A549 (cell line): ENCODE measurements around the gene NUDC. TPM values are rescaled to one million over a fixed set of nuclear protein-coding genes. Genes with fewer than 3 reads are reported as not detected.

ENCODE experiments used
- ATAC-seq, 2 experiments: fragments of 200-7000 bp in 1 of 2; fragments of >200 bp in 1 of 2; cut with Nextera tagmentation in 1 of 2; cut with Tn5 transposase in 1 of 2; 3 replicates each; pipeline versions ENCODE4 v1.8.0 to v1.9.1; 2018 to 2020; ENCODE audit warnings: mild to moderate bottlenecking in 1 of 2, moderate library complexity in 1 of 2
- CTCF ChIA-PET: fragments of 300-600 bp; sonication (Branson Sonifier 250); formaldehyde crosslinking; extraction: SDS; loops from one replicate; lab custom pipeline; 2021; ENCODE audit warnings: antibody characterized with exemption, inconsistent platforms; lab: Yijun Ruan, JAX
- POLR2A ChIA-PET: fragments of 350-600 bp; formaldehyde crosslinking; extraction: SDS; loops from one replicate; lab custom pipeline; 2021; ENCODE audit warnings: antibody characterized with exemption, inconsistent platforms; lab: Yijun Ruan, JAX
- DNase-seq, 2 experiments: peaks; one replicate each; pipeline versions ENCODE4 v3.0.0 to v3.0.0-alpha.2; 2011 to 2016; ENCODE audit warnings: low read depth in 1 of 2, low spot score in 1 of 2
- FAIRE-seq: peaks from 2 replicates; lab custom pipeline; 2011; peaks lifted over from hg19 to GRCh38; lab: Jason Lieb, UNC
- H3K27ac ChIP-seq, 2 experiments: fragments of >200 bp; sonication (Bioruptor Twin); formaldehyde crosslinking; 3 replicates each; pipeline ENCODE4 v1.5.1; 2016 to 2017
- H3K4me1 ChIP-seq: fragments of >200 bp; sonication (Bioruptor Twin); formaldehyde crosslinking; 3 replicates; pipeline ENCODE4 v1.6.1; 2016
- H3K4me2 ChIP-seq: fragments of >200 bp; sonication (Bioruptor Twin); formaldehyde crosslinking; 3 replicates; pipeline ENCODE4 v1.6.1; 2016
- H3K4me3 ChIP-seq: fragments of >200 bp; sonication (Bioruptor Twin); formaldehyde crosslinking; 3 replicates; pipeline ENCODE4 v1.5.1; 2016
- H3K9me3 ChIP-seq: fragments of >200 bp; sonication (Bioruptor Twin); formaldehyde crosslinking; 3 replicates; pipeline ENCODE4 v1.6.1; 2016
- CBX2 ChIP-seq: fragments of 200-600 bp; sonication (generic); IDR thresholded peaks from 2 replicates; pipeline ENCODE4 v1.6.1; 2016; ENCODE audit warnings: low read depth, mild to moderate bottlenecking, borderline replicate concordance
- CHD2 ChIP-seq: fragments of 150-350 bp; IDR thresholded peaks from 2 replicates; pipeline ENCODE4 v1.6.1; 2014; ENCODE audit warnings: low read length; ENCODE audit not compliant: partially characterized antibody
- EHMT2 ChIP-seq: fragments of 200-600 bp; sonication (generic); IDR thresholded peaks from 2 replicates; pipeline ENCODE4 v1.6.1; 2016; ENCODE audit warnings: antibody characterized with exemption, low read depth, mild to moderate bottlenecking, moderate library complexity
- ESRRA ChIP-seq: fragments of 150-350 bp; IDR thresholded peaks from 2 replicates; pipeline ENCODE4 v1.6.1; 2014; ENCODE audit warnings: mild to moderate bottlenecking, low read length, borderline replicate concordance
- GATA3 ChIP-seq: IDR thresholded peaks from 2 replicates; pipeline ENCODE4 v1.6.1; 2012; ENCODE audit warnings: borderline replicate concordance
- HES2 ChIP-seq: fragments of >200 bp; sonication (Bioruptor Twin); formaldehyde crosslinking; IDR thresholded peaks from 2 replicates; pipeline ENCODE4 v1.6.1; 2016
- HEYL ChIP-seq: fragments of 250-450 bp; sonication (Bioruptor Pico); IDR thresholded peaks from 2 replicates; pipeline ENCODE4 v1.8.0; 2021; ENCODE audit warnings: mild to moderate bottlenecking, moderate library complexity
- HMGXB4 ChIP-seq: fragments of 250-450 bp; sonication (Bioruptor Pico); IDR thresholded peaks from 2 replicates; pipeline ENCODE4 v1.5.0; 2021; ENCODE audit warnings: mild to moderate bottlenecking, moderate library complexity, borderline replicate concordance
- HOXB13 ChIP-seq: fragments of 250-450 bp; sonication (Bioruptor Pico); IDR thresholded peaks from 2 replicates; pipeline ENCODE4 v1.5.0; 2020; ENCODE audit warnings: low read depth, mild to moderate bottlenecking, moderate library complexity
- KDM5A ChIP-seq: fragments of 200-600 bp; sonication (generic); IDR thresholded peaks from 2 replicates; pipeline ENCODE4 v1.6.1; 2016; ENCODE audit warnings: antibody characterized with exemption, mild to moderate bottlenecking
- MYC ChIP-seq: IDR thresholded peaks from 2 replicates; pipeline ENCODE4 v1.6.1; 2012; ENCODE audit warnings: mild to moderate bottlenecking, inconsistent platforms, low read length, improper control_type of control experiment, borderline replicate concordance
- NFE2L2 ChIP-seq: fragments of 150-350 bp; conservative IDR thresholded peaks from 2 replicates; pipeline ENCODE4 v1.6.1; 2014; ENCODE audit warnings: low read length
- NR3C1 ChIP-seq: fragments of >200 bp; sonication (Bioruptor Twin); formaldehyde crosslinking; IDR thresholded peaks from 3 replicates; pipeline ENCODE4 v1.6.1; 2017
- PBX3 ChIP-seq: IDR thresholded peaks from 2 replicates; pipeline ENCODE4 v1.6.1; 2012
- RARB ChIP-seq: fragments of 250-450 bp; sonication (Bioruptor Pico); IDR thresholded peaks from 2 replicates; pipeline ENCODE4 v1.8.0; 2021; ENCODE audit warnings: mild to moderate bottlenecking, moderate library complexity
- RNF2 ChIP-seq: fragments of 200-600 bp; sonication (generic); IDR thresholded peaks from 2 replicates; pipeline ENCODE4 v1.6.1; 2016; ENCODE audit warnings: low read depth, mild to moderate bottlenecking, antibody characterized with exemption, moderate library complexity, borderline replicate concordance
- USF2 ChIP-seq: fragments of 450-650 bp; IDR thresholded peaks from 2 replicates; pipeline ENCODE4 v1.6.1; 2014; ENCODE audit warnings: antibody characterized with exemption
- WGBS: methylation state at CpG from one replicate; pipeline ENCODE4 v1.1.6; 2017; ENCODE audit errors: missing lambda C conversion rate; 5-methylcytosine and 5-hydroxymethylcytosine counted together
- polyA plus RNA-seq, 4 experiments: library from polyadenylated mRNA; depleted of rRNA in 3 of 4; stranded (reverse); fragments of >200 nt; fragmentation: RNase III in 1 of 4; extraction: RNeasy Plus Mini Kit Qiagen cat#74134 plus additional on column Dnase treatment in 1 of 4; gene quantifications; 2 replicates in 3 of 4; 3 replicates in 1 of 4; pipeline ENCODE4 v1.2.3, GENCODE V29; 2011 to 2017

The NUDC gene
- polyA plus RNA-seq, 2 of the 4 experiments (the other 2 are of a cell fraction): 79.0 to 133 TPM

- no peak overlapping the region for H3K4me2 ChIP-seq
- no peak for ATAC-seq
- DNase-seq: no peak
- peaks cover 26% of the 10 kb centered on the region for H3K4me1 ChIP-seq
- no peaks in the 10 kb centered on the region for H3K9me3 ChIP-seq
- TF ChIP-seq EHMT2 (no peak), HES2 (no peak), CHD2 (no peak), RARB (CRISPR knock-in tag) (no peak), KDM5A (no peak), PBX3 (no peak), HEYL (no peak), NR3C1 (no peak), ESRRA (no peak)
- TF ChIP-seq, all 56 proteins: peak for 0
- CTCF ChIA-PET: interaction anchor here (1.5 kb wide), 1 partner anchor 13 kb away, joined by 4 read pairs; no protein-coding TSS in a partner anchor
- no peak for FAIRE-seq
- Histone ChIP-seq H3K4me3 (no peak overlapping the region), H3K27ac (no peak overlapping the region)
- WGBS: 42% methylated on average over 2 of the region's 2 CpGs
- POLR2A ChIA-PET: no interaction called here
These were observed 9.4 kb upstream of the NUDC start for GRCh38 chr1:26912147-26912490.

GRCh38 chr1:26913389-26913753, 8.2 kb upstream of the NUDC start:
- Histone ChIP-seq H3K4me2 (no peak overlapping the region), H3K4me3 (no peak overlapping the region), H3K9me3 (no peaks in the 10 kb centered on the region), H3K4me1 (peaks cover 22% of the 10 kb centered on the region), H3K27ac (peak overlapping the region in 1 of 2 experiments; percentile 62; a peak in 2 of 6 replicates)
- ATAC-seq (no peak), FAIRE-seq (no peak), DNase-seq (no peak)
- POLR2A ChIA-PET: no interaction called here
- 100% methylated on average over 2 of the region's 5 CpGs for WGBS
- no peak for TF ChIP-seq RNF2
- CTCF ChIA-PET: interaction anchor here (0.8 to 0.9 kb wide), 2 partner anchors 35 to 83 kb away, joined by 3 read pairs; no protein-coding TSS in a partner anchor

- no peak for FAIRE-seq
- Histone ChIP-seq H3K27ac (peak within 1 kb of the TSS; percentile 45 to 62; a peak in 5 of 6 replicates), H3K9me3 (no peaks in the 10 kb centered on the region), H3K4me3 (no peak within 1 kb of the TSS), H3K4me2 (peak within 1 kb of the TSS; percentile 34), H3K4me1 (peaks cover 22% of the 10 kb centered on the region)
- no peak for TF ChIP-seq CBX2
- TF ChIP-seq GATA3: no peak
- TF ChIP-seq USF2: no peak
- ChIA-PET POLR2A (no interaction called here), CTCF (interaction anchor here (0.8 to 1.1 kb wide), 3 partner anchors 12 to 82 kb away, joined by 3 read pairs; no protein-coding TSS in a partner anchor)
- 63% methylated on average over 13 of the region's 16 CpGs for WGBS
- peak in 1 of 2 experiments; percentile 20 for DNase-seq
- ATAC-seq: peak in 1 of 2 experiments; percentile 53; a peak in 3 of 6 replicates
These were observed 7.6 kb upstream of the NUDC start, which contains the start of gene NR0B2 for GRCh38 chr1:26913754-26914619. NR0B2 (minus strand) TSS chr1:26913975; CDS start chr1:26913940, 35 bp downstream.

GRCh38 chr1:26915204-26915842, 6.2 kb upstream of the NUDC start:
- CTCF ChIA-PET: no interaction called here
- Histone ChIP-seq H3K9me3 (no peaks in the 10 kb centered on the region), H3K27ac (0 out of 6 replicates have a peak overlapping the region, but pooled peaks of 1 of the 2 experiments have one; percentile 35), H3K4me2 (no peak overlapping the region), H3K4me3 (no peak overlapping the region), H3K4me1 (peaks cover 19% of the 10 kb centered on the region)
- DNase-seq: no peak
- ATAC-seq: no peak
- no peak for FAIRE-seq
- TF ChIP-seq HMGXB4 (CRISPR knock-in tag) (no peak), RNF2 (no peak), HOXB13 (CRISPR knock-in tag) (no peak), NFE2L2 (no peak), MYC (no peak), ESRRA (no peak)
- POLR2A ChIA-PET: no interaction called here
- 100% methylated on average over 2 of the region's 5 CpGs for WGBS
